Lung (tissue), 12 donors: ENCODE measurements around the gene GORASP1. TPM values are rescaled to one million over a fixed set of nuclear protein-coding genes. Genes with fewer than 3 reads are reported as not detected.

Experiments used
- ATAC-seq: fragments of 200-7000 bp; cut with Tn5 transposase; one replicate; pipeline ENCODE4 v1.9.1; 2020; ENCODE audit warnings: moderate number of reproducible peaks; ENCODE audit not compliant: insufficient read depth, low FRiP score
- DNase-seq, 3 donors: peaks; one replicate each; pipeline ENCODE4 v3.0.0-alpha.2; 2013 to 2017
- H3K27ac ChIP-seq, 2 donors: one replicate each; pipeline ENCODE4 v1.5.1; 2013; ENCODE audit warnings: mild to moderate bottlenecking in 2 of 2, moderate library complexity in 2 of 2, control low read depth in 1 of 2, inconsistent platforms in 1 of 2, low read depth in 1 of 2, low read length in 1 of 2
- H3K27me3 ChIP-seq, 3 donors: one replicate each; pipeline ENCODE4 v1.5.1; 2013; ENCODE audit warnings: low read length in 2 of 3; ENCODE audit not compliant: control insufficient read depth in 3 of 3, insufficient read depth in 3 of 3
- H3K36me3 ChIP-seq, 4 donors: one replicate each; pipeline ENCODE4 v1.5.1; 2013; ENCODE audit warnings: low read length in 4 of 4, mild to moderate bottlenecking in 1 of 4, moderate library complexity in 1 of 4; ENCODE audit not compliant: control insufficient read depth in 4 of 4, insufficient read depth in 4 of 4
- H3K4me1 ChIP-seq, 5 donors: one replicate each; pipeline ENCODE4 v1.5.1; 2013; ENCODE audit warnings: low read length in 5 of 5, mild to moderate bottlenecking in 2 of 5, moderate library complexity in 1 of 5; ENCODE audit not compliant: control insufficient read depth in 5 of 5, insufficient read depth in 5 of 5
- H3K4me3 ChIP-seq: one replicate; pipeline ENCODE4 v1.5.1; 2013; ENCODE audit warnings: mild to moderate bottlenecking, control low read depth, moderate library complexity
- H3K9ac ChIP-seq, 2 donors: one replicate each; pipeline ENCODE4 v1.5.1; 2013; ENCODE audit warnings: low read length in 2 of 2, control low read depth in 1 of 2; ENCODE audit not compliant: insufficient read depth in 1 of 2
- H3K9me3 ChIP-seq, 4 donors: one replicate each; pipeline ENCODE4 v1.5.1; 2013; ENCODE audit warnings: low read length in 3 of 4, mild to moderate bottlenecking in 1 of 4, moderate library complexity in 1 of 4; ENCODE audit not compliant: control insufficient read depth in 4 of 4, insufficient read depth in 3 of 4
- CTCF ChIP-seq: IDR thresholded peaks from 2 replicates; pipeline ENCODE4 v1.5.1; 2012; ENCODE audit warnings: mild to moderate bottlenecking; ENCODE audit errors: control extremely low read depth, extremely low read depth
- WGBS, 2 donors: extraction: QIAGEN DNeasy Blood & Tissue Kit; methylation state at CpG; one replicate each; pipeline ENCODE4 v1.1.7; 2013; 5-methylcytosine and 5-hydroxymethylcytosine counted together
- polyA plus RNA-seq, 2 donors: library from polyadenylated mRNA; stranded (reverse); fragments of 200-250 nt; gene quantifications; one replicate each; pipeline ENCODE4 v1.2.1, GENCODE V29; 2013
- total RNA-seq, 2 donors: library from RNA; depleted of rRNA in 1 of 2; stranded (reverse); fragments of >200 nt in 1 of 2; gene quantifications; one replicate each; pipeline ENCODE4 v1.2.1, GENCODE V29; 2014 to 2021
- donor health status: control.
- donor health status: control.
- donor health status: Bipolar disorder and iron deficiency.
- donor health status: healthy.
- donor health status: DM: yes; HTN: yes; CAD: no.

Gene GORASP1
- total and polyA plus RNA-seq, 4 donors: 28.7 to 71.1 (median 48.5) TPM

- peaks cover 0 to 11% (median 3%) of the 10 kb centered on the region in 4 donors for H3K36me3 ChIP-seq
- no peak for TF ChIP-seq CTCF
- no peak overlapping the region for H3K4me3 ChIP-seq
- no peaks in the 10 kb centered on the region for H3K9me3 ChIP-seq
- ATAC-seq (no peak), DNase-seq (no peak)
- peak overlapping the region in 1 of 2 donors; percentile 80 for H3K9ac ChIP-seq
- H3K27ac ChIP-seq: no peak overlapping the region
- 72 to 82% methylated on average over 3 of the region's 3 CpGs for WGBS, 2 donors
- no peaks in the 10 kb centered on the region for H3K27me3 ChIP-seq
- H3K4me1 ChIP-seq: peaks cover 7 to 22% (median 17%) of the 10 kb centered on the region in 5 donors
Observed at GRCh38 chr3:39105687-39106063, 1.8 kb downstream of the GORASP1 start.

DNA sequence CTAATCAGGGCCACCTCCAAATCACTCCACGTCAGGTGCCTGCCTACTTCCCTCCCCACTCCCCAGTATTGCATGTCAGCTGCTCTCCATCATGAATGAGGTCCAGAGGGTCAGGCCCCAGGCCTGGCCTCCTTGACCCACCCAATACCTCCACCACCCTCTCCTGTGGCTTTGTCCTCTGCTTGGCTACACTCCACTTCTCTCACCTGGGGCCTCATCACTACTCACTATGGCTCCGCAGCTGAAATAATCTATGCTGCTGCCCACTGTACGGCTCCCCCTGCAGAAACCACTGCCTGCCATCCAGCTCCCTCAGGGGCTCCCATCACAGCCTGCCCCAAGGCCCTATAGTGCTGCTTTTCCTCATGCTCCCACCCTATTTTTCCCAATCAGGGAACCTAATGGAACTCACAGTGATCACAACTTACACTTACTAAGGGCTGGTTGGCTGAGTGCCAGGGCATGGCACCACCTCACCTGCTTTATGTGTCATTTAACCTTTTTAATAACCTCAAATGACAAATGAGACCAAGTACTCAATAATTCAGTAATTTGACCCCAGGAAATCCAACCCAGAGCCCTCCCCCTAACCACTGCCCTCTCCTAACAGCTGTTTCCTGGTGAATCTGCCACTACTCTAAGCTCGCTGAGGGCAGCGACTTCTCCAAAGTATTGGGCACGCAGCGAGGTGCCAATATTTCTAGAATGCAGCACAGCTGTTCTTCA lies 2.3 kb downstream of the GORASP1 start:
- peaks cover 0 to 15% (median 6%) of the 10 kb centered on the region in 4 donors for H3K36me3 ChIP-seq
- H3K4me1 ChIP-seq: peaks cover 7 to 22% (median 17%) of the 10 kb centered on the region in 5 donors
- ATAC-seq: no peak
- no peaks in the 10 kb centered on the region for H3K27me3 ChIP-seq
- H3K9ac ChIP-seq: no peak overlapping the region
- no peak overlapping the region for H3K4me3 ChIP-seq
- 79 to 86% methylated on average over 7 of the region's 7 CpGs for WGBS, 2 donors
- no peak for DNase-seq
- no peaks in the 10 kb centered on the region for H3K9me3 ChIP-seq
- no peak overlapping the region for H3K27ac ChIP-seq
- TF ChIP-seq CTCF: no peak

GRCh38 chr3:39103791-39104552 lies 3.5 kb downstream of the GORASP1 start:
- Histone ChIP-seq H3K27ac (no peak overlapping the region), H3K4me1 (peaks cover 7 to 22% (median 17%) of the 10 kb centered on the region in 5 donors), H3K9me3 (no peaks in the 10 kb centered on the region), H3K27me3 (no peaks in the 10 kb centered on the region), H3K36me3 (peaks cover 3 to 26% (median 7%) of the 10 kb centered on the region in 4 donors), H3K9ac (no peak overlapping the region), H3K4me3 (no peak overlapping the region)
- no peak for ATAC-seq
- TF ChIP-seq CTCF: no peak
- 86 to 92% methylated on average over 6 of the region's 6 CpGs for WGBS, 2 donors
- DNase-seq: no peak
